Measurements from ENCODE around the gene CPOX.

CPOX gene

GRCh38 chr3:98602078-98602678 is 8.8 kb upstream of the CPOX start:
- no peaks in the 10 kb centered on the region for H3K27me3 ChIP-seq (ENCODE audit: low read depth)
- in situ Hi-C loops (cut with MboI; ENCODE audit: low sequenced_read_pairs), result loop anchor here (5.0 to 10.0 kb wide), 2 partner anchors 215 to 393 kb away; no protein-coding TSS in a partner anchor
- DNase-seq (ENCODE audit: low spot score in 2 of 2), result peak; percentile 39 to 72
- no peaks in the 10 kb centered on the region for H3K9me3 ChIP-seq
- H3K4me1 ChIP-seq, result no peaks in the 10 kb centered on the region
- H3K36me3 ChIP-seq (replicated peaks), result no peaks in the 10 kb centered on the region
- H3K4me3 ChIP-seq, result no peak overlapping the region

- no peaks in the 10 kb centered on the region for H3K9me3 ChIP-seq
- no peaks in the 10 kb centered on the region for H3K4me1 ChIP-seq
- no peaks in the 10 kb centered on the region for H3K27me3 ChIP-seq (ENCODE audit: low read depth)
- H3K36me3 ChIP-seq (replicated peaks), result no peaks in the 10 kb centered on the region
- no peak overlapping the region for H3K4me3 ChIP-seq
- no peak for DNase-seq (ENCODE audit: low spot score in 2 of 2)
- in situ Hi-C loops (cut with MboI; ENCODE audit: low sequenced_read_pairs), result loop anchor here (5.0 to 10.0 kb wide), 2 partner anchors 216 to 394 kb away; no protein-coding TSS in a partner anchor
Observed at GRCh38 chr3:98601180-98601579, 7.8 kb upstream of the CPOX start.

GRCh38 chr3:98600412-98601095 is 7.1 kb upstream of the CPOX start:
- H3K9me3 ChIP-seq, result no peaks in the 10 kb centered on the region
- no peak overlapping the region for H3K4me3 ChIP-seq
- no peaks in the 10 kb centered on the region for H3K27me3 ChIP-seq (ENCODE audit: low read depth)
- H3K36me3 ChIP-seq (replicated peaks), result no peaks in the 10 kb centered on the region
- no peaks in the 10 kb centered on the region for H3K4me1 ChIP-seq
- in situ Hi-C loops (cut with MboI; ENCODE audit: low sequenced_read_pairs), result loop anchor here (5.0 to 10.0 kb wide), 2 partner anchors 217 to 394 kb away; no protein-coding TSS in a partner anchor
- no peak for DNase-seq (ENCODE audit: low spot score in 2 of 2)

GRCh38 chr3:98599647-98600411 is 6.4 kb upstream of the CPOX start:
- H3K36me3 ChIP-seq (replicated peaks), result no peaks in the 10 kb centered on the region
- no peaks in the 10 kb centered on the region for H3K4me1 ChIP-seq
- no peaks in the 10 kb centered on the region for H3K27me3 ChIP-seq (ENCODE audit: low read depth)
- in situ Hi-C loops (cut with MboI; ENCODE audit: low sequenced_read_pairs), result loop anchor here (5.0 to 10.0 kb wide), 2 partner anchors 217 to 395 kb away; no protein-coding TSS in a partner anchor
- H3K4me3 ChIP-seq, result no peak overlapping the region
- no peak for DNase-seq (ENCODE audit: low spot score in 2 of 2)
- H3K9me3 ChIP-seq, result no peaks in the 10 kb centered on the region

GRCh38 chr3:98598492-98598891 is 5.1 kb upstream of the CPOX start:
- H3K27me3 ChIP-seq (ENCODE audit: low read depth), result no peaks in the 10 kb centered on the region
- in situ Hi-C loops (cut with MboI; ENCODE audit: low sequenced_read_pairs), result no loop called here
- no peaks in the 10 kb centered on the region for H3K9me3 ChIP-seq
- no peak for DNase-seq (ENCODE audit: low spot score in 2 of 2)
- H3K36me3 ChIP-seq (replicated peaks), result no peaks in the 10 kb centered on the region
- H3K4me1 ChIP-seq, result no peaks in the 10 kb centered on the region; the same call in 1 of the 2 replicates
- H3K4me3 ChIP-seq, result no peak overlapping the region

GRCh38 chr3:98596541-98597500 is 3.4 kb upstream of the CPOX start:
- in situ Hi-C loops (cut with MboI; ENCODE audit: low sequenced_read_pairs), result no loop called here
- Histone ChIP-seq H3K4me1 (peaks cover 2% of the 10 kb centered on the region), H3K4me3 (no peak overlapping the region), H3K9me3 (no peaks in the 10 kb centered on the region), H3K36me3 (replicated peaks) (no peaks in the 10 kb centered on the region), H3K27me3 (ENCODE audit: low read depth) (no peaks in the 10 kb centered on the region)
- DNase-seq (ENCODE audit: low spot score in 2 of 2), result peak; percentile 13 to 32

- in situ Hi-C loops (cut with MboI; ENCODE audit: low sequenced_read_pairs), result no loop called here
- no peaks in the 10 kb centered on the region for H3K9me3 ChIP-seq
Observed at GRCh38 chr3:98596087-98596486, 2.7 kb upstream of the CPOX start.

GRCh38 chr3:98594628-98595324 is 1.4 kb upstream of the CPOX start:
- Histone ChIP-seq H3K27me3 (ENCODE audit: low read depth) (no peaks in the 10 kb centered on the region), H3K36me3 (replicated peaks) (peaks cover 8% of the 10 kb centered on the region), H3K9me3 (no peaks in the 10 kb centered on the region), H3K4me3 (no peak overlapping the region), H3K4me1 (peaks cover 2% of the 10 kb centered on the region)
- in situ Hi-C loops (cut with MboI; ENCODE audit: low sequenced_read_pairs), result no loop called here
- no peak for DNase-seq (ENCODE audit: low spot score in 2 of 2)

More at GRCh38 chr3:98596087-98596486, 2.7 kb upstream of the CPOX start:
- H3K27me3 ChIP-seq (ENCODE audit: low read depth), result no peaks in the 10 kb centered on the region
- DNase-seq (ENCODE audit: low spot score in 2 of 2), result no peak
- H3K36me3 ChIP-seq (replicated peaks), result no peaks in the 10 kb centered on the region
- no peak overlapping the region for H3K4me3 ChIP-seq
- H3K4me1 ChIP-seq, result peaks cover 2% of the 10 kb centered on the region

- Histone ChIP-seq H3K27me3 (ENCODE audit: low read depth) (no peaks in the 10 kb centered on the region), H3K36me3 (replicated peaks) (peaks cover 16% of the 10 kb centered on the region), H3K4me1 (peaks cover 2% of the 10 kb centered on the region), H3K9me3 (no peaks in the 10 kb centered on the region), H3K4me3 (peak overlapping the region; percentile 78)
- no peak for DNase-seq (ENCODE audit: low spot score in 2 of 2)
- in situ Hi-C loops (cut with MboI; ENCODE audit: low sequenced_read_pairs), result no loop called here
Observed at GRCh38 chr3:98592345-98592935, 971 bp downstream of the CPOX start.

GRCh38 chr3:98589331-98590036 is 3.9 kb downstream of the CPOX start:
- Histone ChIP-seq H3K36me3 (replicated peaks) (peaks cover 26% of the 10 kb centered on the region), H3K4me3 (no peak overlapping the region), H3K9me3 (no peaks in the 10 kb centered on the region), H3K27me3 (ENCODE audit: low read depth) (no peaks in the 10 kb centered on the region), H3K4me1 (peaks cover 2% of the 10 kb centered on the region)
- in situ Hi-C loops (cut with MboI; ENCODE audit: low sequenced_read_pairs), result no loop called here
- no peak for DNase-seq (ENCODE audit: low spot score in 2 of 2)

GRCh38 chr3:98588065-98588464 is 5.3 kb downstream of the CPOX start:
- H3K4me1 ChIP-seq, result peaks cover 2% of the 10 kb centered on the region; the same call in 1 of the 2 replicates
- no peak overlapping the region for H3K4me3 ChIP-seq
- DNase-seq (ENCODE audit: low spot score in 2 of 2), result no peak
- no peaks in the 10 kb centered on the region for H3K27me3 ChIP-seq (ENCODE audit: low read depth)
- in situ Hi-C loops (cut with MboI; ENCODE audit: low sequenced_read_pairs), result no loop called here
- H3K36me3 ChIP-seq (replicated peaks), result peaks cover 31% of the 10 kb centered on the region
- H3K9me3 ChIP-seq, result no peaks in the 10 kb centered on the region

- no peak overlapping the region for H3K4me3 ChIP-seq
- DNase-seq (ENCODE audit: low spot score in 2 of 2), result no peak
- H3K4me1 ChIP-seq, result peaks cover 2% of the 10 kb centered on the region; the same call in 1 of the 2 replicates
- H3K27me3 ChIP-seq (ENCODE audit: low read depth), result no peaks in the 10 kb centered on the region
- H3K9me3 ChIP-seq, result no peaks in the 10 kb centered on the region
- peaks cover 31% of the 10 kb centered on the region for H3K36me3 ChIP-seq (replicated peaks)
- in situ Hi-C loops (cut with MboI; ENCODE audit: low sequenced_read_pairs), result no loop called here
Observed at GRCh38 chr3:98587654-98588053, 5.8 kb downstream of the CPOX start.

All from HAP-1 (cell line).